GM12864 (cell line): ENCODE data around the gene APOO.

Experiments
- DNase-seq: peaks from one replicate; pipeline ENCODE4 v3.0.0-alpha.2; 2011; ENCODE audit warnings: low read depth
- H3K4me3 ChIP-seq: 2 replicates; pipeline ENCODE4 v1.5.1; 2011; ENCODE audit warnings: mild to moderate bottlenecking, low read depth, low read length, control low read depth
- TF ChIP-seq, protein P1 (sequence below): IDR thresholded peaks from 2 replicates; pipeline ENCODE4 v1.5.1; 2011; ENCODE audit warnings: low read depth, mild to moderate bottlenecking, moderate library complexity, low read length, control low read depth, inconsistent platforms; ENCODE audit errors: missing control alignments

The APOO gene

GRCh38 chrX:23811656-23812055, 96.1 kb downstream of the APOO start:
- TF ChIP-seq, protein P1, sequence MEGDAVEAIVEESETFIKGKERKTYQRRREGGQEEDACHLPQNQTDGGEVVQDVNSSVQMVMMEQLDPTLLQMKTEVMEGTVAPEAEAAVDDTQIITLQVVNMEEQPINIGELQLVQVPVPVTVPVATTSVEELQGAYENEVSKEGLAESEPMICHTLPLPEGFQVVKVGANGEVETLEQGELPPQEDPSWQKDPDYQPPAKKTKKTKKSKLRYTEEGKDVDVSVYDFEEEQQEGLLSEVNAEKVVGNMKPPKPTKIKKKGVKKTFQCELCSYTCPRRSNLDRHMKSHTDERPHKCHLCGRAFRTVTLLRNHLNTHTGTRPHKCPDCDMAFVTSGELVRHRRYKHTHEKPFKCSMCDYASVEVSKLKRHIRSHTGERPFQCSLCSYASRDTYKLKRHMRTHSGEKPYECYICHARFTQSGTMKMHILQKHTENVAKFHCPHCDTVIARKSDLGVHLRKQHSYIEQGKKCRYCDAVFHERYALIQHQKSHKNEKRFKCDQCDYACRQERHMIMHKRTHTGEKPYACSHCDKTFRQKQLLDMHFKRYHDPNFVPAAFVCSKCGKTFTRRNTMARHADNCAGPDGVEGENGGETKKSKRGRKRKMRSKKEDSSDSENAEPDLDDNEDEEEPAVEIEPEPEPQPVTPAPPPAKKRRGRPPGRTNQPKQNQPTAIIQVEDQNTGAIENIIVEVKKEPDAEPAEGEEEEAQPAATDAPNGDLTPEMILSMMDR: no peak

DNA sequence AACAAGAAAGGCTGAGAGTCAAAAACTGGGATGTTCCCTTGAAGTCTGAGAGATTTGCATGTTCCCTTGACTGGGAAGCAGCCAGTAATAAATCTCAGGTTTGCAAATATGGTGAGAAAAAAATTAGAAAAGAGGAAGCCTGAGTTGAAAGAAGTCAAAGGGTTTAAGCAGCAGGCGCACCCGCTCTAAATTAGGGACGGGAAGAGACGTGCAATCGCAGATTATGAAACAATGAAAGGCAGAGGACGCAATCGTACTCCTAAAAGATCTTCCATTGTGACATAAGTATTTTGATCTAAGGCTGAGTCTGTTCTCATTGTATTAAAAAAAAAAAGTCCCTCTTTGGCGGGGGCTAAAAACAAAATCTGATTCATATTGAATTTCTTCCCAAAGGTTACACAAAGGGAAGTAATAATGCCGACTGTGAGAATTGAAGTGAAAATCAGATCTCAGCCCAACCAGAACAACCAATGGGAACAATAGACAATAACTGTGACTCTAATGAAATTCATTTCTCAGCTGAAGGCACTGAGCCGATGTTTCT, 96.6 kb downstream of the APOO start:
- TF ChIP-seq, protein P1: no peak
- DNase-seq: no peak
- H3K4me3 ChIP-seq: peak overlapping the region; percentile 11; the same call in 1 of the 2 replicates

More at GRCh38 chrX:23811656-23812055, 96.1 kb downstream of the APOO start:
- DNase-seq: no peak
- no peak overlapping the region; the same call in 1 of the 2 replicates for H3K4me3 ChIP-seq

DNA sequence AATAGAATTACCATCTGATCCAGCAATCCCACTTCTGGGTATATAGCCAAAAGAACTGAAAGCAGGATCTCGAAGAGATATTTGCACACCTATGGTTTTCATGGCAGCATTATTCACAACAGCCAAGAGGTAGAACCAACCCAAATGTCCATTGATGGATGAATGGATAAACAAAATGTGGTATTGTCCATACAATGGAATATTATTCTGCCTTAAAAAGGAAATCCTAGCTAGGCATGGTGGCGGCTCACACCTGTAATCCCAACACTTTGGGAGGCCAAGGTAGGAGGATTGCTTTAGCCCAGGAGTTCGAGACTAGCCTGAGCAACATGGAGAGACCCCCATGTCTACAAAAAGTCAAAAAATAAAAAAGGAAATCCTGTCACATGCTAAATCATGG, 97.5 kb downstream of the APOO start:
- TF ChIP-seq, protein P1: no peak
- H3K4me3 ChIP-seq: no peak overlapping the region
- no peak for DNase-seq

DNA sequence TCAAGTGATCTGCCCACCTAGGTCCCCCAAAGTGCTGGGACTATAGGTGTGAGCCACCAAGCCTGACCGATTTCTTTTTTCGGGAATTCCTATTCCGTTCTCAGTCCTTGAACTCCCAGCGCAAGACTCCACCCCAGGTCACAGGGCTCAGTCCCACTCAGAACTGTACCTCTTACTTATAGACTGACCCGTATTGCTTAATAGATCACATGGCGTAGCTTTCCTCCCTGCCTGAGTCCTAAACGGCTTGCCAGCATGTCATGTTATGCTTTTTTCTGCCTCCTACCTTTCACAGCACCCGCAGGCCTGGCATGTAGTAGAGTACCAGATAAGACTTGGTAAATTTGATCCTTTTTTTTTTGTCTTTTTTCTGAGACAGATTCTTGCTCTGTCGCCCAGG, 102.3 kb downstream of the APOO start:
- no peak for DNase-seq
- no peak overlapping the region for H3K4me3 ChIP-seq
- TF ChIP-seq, protein P1: no peak

DNA sequence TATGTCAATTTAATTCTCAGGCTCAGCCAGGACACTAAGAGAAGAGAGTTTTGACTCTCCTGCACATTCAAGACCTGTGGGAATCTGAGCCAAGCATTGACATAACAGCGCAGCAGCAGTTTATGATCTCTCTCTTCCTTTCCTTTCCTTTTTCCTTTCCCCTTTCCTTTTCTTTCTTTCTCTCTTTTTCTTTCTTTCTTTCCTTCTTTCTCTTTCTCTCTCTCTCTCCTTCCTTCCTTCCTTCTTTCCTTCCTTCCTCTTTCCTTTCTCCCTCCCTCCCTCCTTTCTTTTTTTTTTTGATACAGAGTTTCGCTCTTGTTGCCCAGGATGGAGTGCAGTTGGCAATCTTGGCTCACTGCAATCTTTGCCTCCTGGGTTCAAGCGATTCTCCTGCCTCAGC, 103.2 kb downstream of the APOO start:
- TF ChIP-seq, protein P1: no peak
- DNase-seq: no peak
- H3K4me3 ChIP-seq: no peak overlapping the region

DNA sequence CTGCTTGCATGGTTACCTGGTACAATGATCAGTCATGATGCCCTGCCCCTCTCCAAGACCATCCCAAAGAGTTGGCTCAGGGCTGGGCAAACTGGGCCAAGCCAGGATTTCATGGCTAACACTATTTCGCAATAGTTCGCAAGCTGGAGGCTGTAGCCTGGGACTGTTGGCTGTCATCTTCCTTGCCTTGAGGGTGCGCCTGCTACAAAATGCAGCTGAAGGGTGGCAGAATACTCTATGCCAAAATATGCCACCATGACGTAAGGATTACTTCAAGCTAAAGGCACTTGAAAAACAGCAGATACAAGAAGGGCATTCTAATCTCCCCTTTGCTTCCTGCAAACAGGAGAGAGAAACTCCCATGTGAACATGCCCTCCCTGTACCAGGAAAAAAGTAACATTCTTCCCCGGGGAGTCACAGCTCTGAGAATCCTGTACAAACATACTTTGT, 103.8 kb downstream of the APOO start:
- H3K4me3 ChIP-seq: no peak overlapping the region
- TF ChIP-seq, protein P1: no peak
- no peak for DNase-seq

GRCh38 chrX:23802431-23802830, 105.3 kb downstream of the APOO start:
- H3K4me3 ChIP-seq: no peak overlapping the region
- TF ChIP-seq, protein P1: no peak
- no peak for DNase-seq
